GM18517 (cell line): ENCODE data around the gene ENTPD2.

ENCODE experiments used
- ATAC-seq: cut with Tn5 transposase; IDR thresholded peaks from one replicate; pipeline ENCODE4 v1.9.1; 2021; ENCODE audit warnings: mild to moderate bottlenecking, moderate library complexity; ENCODE audit not compliant: unreplicated experiment

Gene ENTPD2

GRCh38 chr9:137018761-137019559, 34.9 kb downstream of the ENTPD2 start:
- ATAC-seq: no peak

DNA sequence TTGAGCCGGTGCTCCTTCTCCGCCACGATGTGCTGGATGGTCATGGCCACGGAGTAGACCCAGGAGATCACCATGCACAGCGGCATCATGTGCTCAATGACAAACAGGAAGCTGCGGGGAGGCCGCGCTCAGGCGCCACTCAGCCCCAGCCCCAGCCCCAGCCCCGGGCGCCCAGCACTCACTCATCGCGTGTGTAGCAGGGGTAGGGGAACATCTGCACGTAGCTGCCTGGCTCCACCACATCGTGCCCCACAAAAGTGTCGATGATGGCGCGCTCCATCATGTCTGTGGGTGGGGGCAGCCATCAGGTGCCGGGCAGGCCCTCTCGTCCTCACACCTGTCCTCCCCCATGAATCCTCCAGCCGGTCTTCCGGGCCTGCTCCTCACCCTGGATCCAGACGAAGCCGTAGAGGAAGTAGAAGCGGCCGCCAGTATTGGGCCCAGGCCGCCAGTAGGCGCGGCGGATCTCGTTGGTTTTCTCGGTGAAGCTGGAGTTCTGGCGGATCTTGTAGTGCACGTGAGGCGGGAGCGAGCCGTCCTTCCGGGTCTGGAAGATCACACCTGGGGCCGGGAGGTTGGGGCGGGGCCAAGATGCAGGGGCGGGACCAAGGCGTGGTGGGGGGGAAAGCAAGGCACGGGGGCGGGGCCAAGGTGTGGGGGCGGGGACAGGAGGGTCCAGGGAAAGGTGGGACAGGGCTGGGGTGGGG, 35.9 kb downstream of the ENTPD2 start:
- no peak for ATAC-seq

DNA sequence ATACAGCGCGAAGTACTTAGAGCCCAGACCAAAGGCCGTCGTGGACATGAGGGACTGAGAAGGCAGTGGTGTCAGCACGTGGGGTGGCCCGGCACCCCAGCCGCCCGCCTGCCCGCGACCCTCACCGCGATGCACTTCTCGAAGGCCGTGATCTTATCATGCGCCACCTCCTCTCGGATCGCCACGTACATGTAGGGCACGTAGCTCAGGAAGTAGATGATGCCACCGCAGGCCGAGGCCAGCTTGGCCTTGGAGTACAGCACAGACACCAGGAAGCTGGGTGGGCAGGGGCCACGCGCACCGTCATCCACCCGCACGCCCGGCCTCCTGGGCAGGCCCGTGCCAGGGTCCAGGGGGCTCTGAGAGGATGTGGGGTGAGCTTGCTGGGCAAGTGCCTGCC, 36.8 kb downstream of the ENTPD2 start:
- ATAC-seq: no peak

DNA sequence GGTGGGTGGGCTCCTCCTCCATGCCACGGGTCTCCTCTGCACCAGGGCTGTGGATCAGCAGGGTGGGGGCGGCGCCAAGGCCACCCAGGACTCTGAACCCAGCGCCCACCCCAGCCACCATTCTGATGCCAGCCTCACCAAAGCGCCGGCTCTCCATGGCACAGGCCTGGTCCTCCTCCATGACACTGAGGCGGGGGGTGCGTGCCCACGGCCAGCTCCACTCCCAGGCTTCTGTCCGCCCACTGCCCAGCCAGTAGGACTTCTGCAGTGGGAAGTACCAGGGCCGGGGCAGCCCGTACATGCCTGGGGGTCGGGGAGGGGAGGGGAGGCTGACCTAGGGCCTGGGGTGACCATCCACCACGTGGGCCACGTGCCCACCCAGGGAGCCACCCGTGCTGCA, 37.4 kb downstream of the ENTPD2 start:
- ATAC-seq: no peak

DNA sequence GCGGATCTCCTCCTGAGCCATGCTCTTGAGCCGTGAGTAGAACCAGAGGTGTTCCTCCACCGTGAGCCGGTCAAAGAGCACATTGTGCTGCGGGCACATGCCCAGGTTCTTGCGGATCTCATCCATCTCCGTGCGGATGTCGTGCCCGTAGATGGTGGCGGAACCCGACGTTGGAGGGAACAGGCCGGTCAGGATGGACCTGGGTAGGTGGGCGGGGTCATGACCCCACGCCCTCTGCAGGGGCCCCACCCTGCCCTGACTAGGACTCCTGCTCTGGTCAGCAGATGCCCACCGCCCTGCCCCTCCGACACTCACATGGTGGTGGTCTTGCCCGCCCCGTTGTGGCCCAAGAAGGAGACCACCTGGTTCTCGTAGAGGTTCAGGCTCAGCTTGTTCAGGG, 37.9 kb downstream of the ENTPD2 start:
- ATAC-seq: no peak

GRCh38 chr9:137015540-137015930, 38.3 kb downstream of the ENTPD2 start:
- ATAC-seq: no peak

GRCh38 chr9:137014776-137015539, 38.9 kb downstream of the ENTPD2 start:
- no peak for ATAC-seq

DNA sequence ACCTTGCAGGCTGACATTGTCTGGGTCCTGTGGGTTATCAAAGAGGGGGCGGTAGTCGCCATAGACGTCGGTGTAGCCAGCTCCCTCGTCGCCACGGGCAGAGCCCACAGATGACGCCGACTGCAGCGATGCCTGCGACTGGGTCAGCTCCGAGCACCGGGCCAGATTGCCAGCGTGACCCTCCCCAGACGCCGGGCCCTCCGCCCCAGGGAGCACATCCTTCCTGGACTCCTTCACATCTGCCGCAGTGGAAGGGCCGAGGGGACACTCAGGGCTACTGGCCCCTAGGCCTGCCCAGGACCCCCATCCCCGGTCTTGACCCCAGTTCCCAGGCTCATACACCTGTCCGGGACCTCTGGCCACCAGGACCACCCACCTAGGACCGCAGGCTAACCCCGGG, 39.7 kb downstream of the ENTPD2 start:
- no peak for ATAC-seq

- ATAC-seq: no peak
Observed at GRCh38 chr9:137013571-137013940, 40.3 kb downstream of the ENTPD2 start.

DNA sequence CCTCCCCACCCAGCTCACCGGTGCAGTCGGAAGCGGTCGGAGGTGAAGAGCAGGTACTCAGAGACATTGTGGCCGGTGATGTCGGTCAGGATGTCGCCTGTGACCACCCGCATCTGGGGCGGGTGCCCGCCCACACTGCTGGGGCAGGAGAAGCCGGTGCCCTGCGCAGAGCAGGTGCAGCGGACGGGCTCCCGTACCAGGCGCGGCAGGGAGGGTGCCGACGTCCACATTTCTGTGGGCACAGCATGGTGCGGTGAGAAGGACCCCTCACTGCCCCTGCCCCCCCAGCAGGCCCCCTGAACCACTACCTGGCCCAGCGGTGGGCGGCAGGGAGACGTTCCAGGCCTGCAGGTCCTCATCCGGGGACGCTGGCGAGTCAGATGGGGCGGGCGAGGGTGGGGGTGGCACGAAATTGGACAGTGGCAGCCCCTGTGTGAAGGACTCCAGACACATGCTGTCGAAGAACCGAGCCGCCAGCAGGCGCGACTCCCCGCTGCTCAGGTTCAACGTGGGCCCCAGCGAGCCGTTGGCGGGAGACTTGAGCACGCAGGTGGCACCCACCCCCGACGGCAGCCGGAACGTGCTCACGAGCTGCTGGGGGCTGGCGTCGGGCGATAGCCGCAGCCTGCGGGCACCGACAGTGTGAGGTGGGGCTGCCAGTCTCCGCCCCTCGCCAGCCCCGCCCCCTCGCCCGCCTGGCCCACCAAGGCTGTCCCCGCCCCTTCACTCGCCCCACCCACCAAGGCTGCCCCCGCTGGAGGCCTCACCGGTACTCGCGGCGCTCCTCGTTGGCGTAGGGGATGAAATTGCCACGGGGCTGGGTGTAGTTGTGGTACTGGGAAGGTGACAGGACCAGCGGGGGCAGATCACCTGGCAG, 40.9 kb downstream of the ENTPD2 start:
- ATAC-seq: no peak

- no peak for ATAC-seq
Observed at GRCh38 chr9:137011907-137012675, 41.8 kb downstream of the ENTPD2 start.

DNA sequence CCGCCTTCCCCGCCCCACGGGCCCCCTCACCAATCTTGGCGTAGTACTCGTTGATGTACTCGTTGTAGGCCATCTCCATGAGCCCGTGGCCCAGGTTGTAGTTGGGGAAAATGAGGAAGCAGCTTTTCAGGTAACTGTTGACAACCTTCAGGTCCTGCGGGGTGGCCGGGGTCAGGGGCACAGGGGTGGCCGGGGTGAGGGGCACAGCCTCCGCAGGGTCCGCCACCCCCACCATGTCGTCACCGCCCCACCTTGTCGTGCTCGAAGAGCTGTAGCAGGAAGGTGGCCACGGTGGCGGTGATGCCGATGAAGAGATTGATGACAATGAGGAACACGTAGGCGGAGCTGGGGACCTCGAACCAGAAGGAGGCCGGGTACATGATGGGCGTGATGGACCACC, 42.7 kb downstream of the ENTPD2 start:
- no peak for ATAC-seq

GRCh38 chr9:137009938-137010732, 43.7 kb downstream of the ENTPD2 start:
- no peak for ATAC-seq

GRCh38 chr9:137009217-137009616, 44.6 kb downstream of the ENTPD2 start:
- no peak for ATAC-seq

GRCh38 chr9:137008312-137008711, 45.5 kb downstream of the ENTPD2 start:
- no peak for ATAC-seq

GRCh38 chr9:137007816-137008270, 46.0 kb downstream of the ENTPD2 start:
- ATAC-seq: no peak

GRCh38 chr9:137007108-137007815, 46.6 kb downstream of the ENTPD2 start:
- no peak for ATAC-seq
